Coronary artery (tissue), 2 donors: ENCODE results near the gene PDAP1.
A peak's percentile ranks its signal among the peaks of the same experiment; 100 is the strongest.
"Not testable (repeated sequence)": the region's sequence is repeated elsewhere in the genome, so short reads cannot be mapped to it uniquely, and the experiment has no call there.

Experiments used
- DNase-seq: peaks from one replicate; pipeline ENCODE4 v3.0.0-alpha.2; 2017; ENCODE audit warnings: low spot score
- H3K27ac ChIP-seq, 2 donors: fragments of 200-600 bp; sonication (generic); one replicate each; pipeline ENCODE4 v1.5.1; 2016 to 2019
- H3K4me3 ChIP-seq: fragments of 200-600 bp; sonication (generic); 2 replicates; pipeline ENCODE4 v1.5.1; 2016; ENCODE audit warnings: mild to moderate bottlenecking, moderate library complexity
- CTCF ChIP-seq: fragments of 200-600 bp; sonication (generic); IDR thresholded peaks from one replicate; pipeline ENCODE4 v1.5.1; 2019; ENCODE audit warnings: antibody characterized with exemption

Gene PDAP1

DNA sequence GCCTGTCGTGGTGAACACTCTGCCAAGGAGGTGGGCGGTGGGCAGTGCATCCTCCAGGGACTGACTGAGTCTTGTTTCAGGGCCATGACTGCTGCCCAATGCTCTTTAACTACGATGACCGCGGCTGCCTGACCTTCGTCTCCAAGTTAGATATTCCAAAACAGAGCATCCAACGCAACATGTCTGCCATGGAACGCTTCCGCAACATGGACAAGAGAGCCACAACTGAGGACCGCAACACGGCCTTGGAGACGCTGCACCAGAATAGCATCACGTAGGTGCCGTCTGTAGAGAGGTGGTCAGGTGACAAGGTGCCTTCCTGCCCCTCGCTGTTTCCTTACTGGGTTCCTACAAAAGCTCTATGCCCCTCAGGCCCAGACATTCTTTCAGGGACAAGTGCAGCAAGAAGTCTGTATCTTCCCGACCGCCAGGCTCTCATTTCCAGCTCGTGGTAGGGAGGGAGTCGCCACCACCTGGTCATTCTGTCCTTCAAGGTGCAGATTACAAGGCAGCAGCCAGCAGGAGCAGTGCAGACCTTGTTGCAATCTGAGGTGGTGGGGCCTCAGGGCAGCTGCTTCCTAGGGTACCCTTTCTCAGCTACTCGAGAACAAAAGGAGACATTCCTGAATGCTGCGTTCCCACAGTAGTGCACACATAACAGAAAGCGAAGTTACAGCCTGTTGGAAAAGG is 48.8 kb downstream of the PDAP1 start:
- no peak for TF ChIP-seq CTCF
- no peak overlapping the region for H3K27ac ChIP-seq
- H3K4me3 ChIP-seq: no peak overlapping the region
- no peak for DNase-seq

GRCh38 chr7:99358521-99358920 is 49.9 kb downstream of the PDAP1 start:
- not testable (repeated sequence) for DNase-seq, H3K27ac ChIP-seq, H3K4me3 ChIP-seq

DNA sequence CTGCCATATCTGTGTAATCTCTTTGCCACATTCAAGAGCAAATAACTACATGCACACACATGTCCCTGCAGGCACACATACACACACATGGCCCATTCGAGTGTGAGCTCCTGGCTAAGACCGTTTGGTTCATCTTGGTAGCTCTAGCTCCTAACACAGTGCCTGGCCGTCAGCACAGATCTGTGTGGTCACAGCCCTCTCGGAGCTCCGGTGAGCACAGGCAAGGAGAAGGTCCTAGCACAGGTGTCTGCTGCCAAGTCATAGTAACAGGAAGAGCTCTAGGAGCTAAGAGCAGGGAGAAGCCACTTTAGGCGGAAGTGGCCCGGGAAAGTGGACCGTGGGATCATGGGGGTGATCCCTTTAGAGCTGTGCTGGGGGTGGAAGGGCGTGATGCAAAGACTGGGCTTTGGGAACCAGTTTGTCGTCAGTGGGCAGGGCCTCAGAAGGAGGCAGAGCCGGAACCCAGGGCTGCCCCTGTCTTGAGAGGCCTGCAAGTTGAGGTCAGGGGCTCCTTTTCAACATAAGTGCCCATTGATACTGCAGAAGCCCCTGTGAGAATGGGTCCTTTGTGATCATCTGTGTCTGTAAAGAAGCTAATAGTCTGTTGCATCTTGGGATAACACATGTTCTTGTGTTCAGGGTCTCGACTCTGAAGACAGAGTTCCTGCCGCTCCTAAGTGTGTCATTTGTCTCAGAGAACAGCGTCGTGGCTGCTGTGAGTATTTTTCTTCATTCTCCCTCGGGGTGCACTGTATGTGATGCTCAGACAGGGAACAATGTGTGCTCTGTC is 50.5 kb downstream of the PDAP1 start:
- peak overlapping the region in 1 of 2 donors; percentile 6 for H3K27ac ChIP-seq
- no peak for DNase-seq
- no peak overlapping the region for H3K4me3 ChIP-seq
- no peak for TF ChIP-seq CTCF

DNA sequence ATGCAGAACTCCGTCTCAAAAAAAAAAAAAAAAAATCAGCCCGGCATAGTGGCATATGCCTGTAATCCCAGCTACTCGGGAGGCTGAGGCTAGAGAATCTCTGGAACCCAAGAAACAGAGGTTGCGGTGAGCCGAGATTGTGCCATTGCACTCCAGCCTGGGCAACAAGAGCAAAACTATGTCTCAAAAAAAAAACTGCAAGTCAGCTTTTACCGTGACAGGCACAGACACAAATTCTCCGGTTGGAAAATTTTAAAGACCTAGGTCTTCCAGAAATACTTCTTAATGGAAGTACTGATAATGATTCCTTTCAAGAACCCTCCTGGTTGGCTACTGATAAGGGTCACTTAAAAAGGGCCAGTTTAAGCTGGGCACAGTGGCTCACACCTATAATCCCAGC is 53.3 kb downstream of the PDAP1 start:
- no peak for TF ChIP-seq CTCF
- no peak for DNase-seq
- no peak overlapping the region for H3K4me3 ChIP-seq
- no peak overlapping the region for H3K27ac ChIP-seq

- no peak for TF ChIP-seq CTCF
- no peak overlapping the region for H3K27ac ChIP-seq
- H3K4me3 ChIP-seq: no peak overlapping the region
- DNase-seq: no peak
Measured at GRCh38 chr7:99352247-99352646, 56.1 kb downstream of the PDAP1 start.

- not testable (repeated sequence) for H3K4me3 ChIP-seq, DNase-seq, H3K27ac ChIP-seq
Measured at GRCh38 chr7:99350641-99351040, 57.8 kb downstream of the PDAP1 start.
